HepG2 (cell line): Measurements from ENCODE around the gene CMIP. TPM values are rescaled to one million over a fixed set of nuclear protein-coding genes. Genes with fewer than 3 reads are reported as not detected.

ENCODE experiments used
- AHDC1 ChIP-seq: sonication (generic); formaldehyde crosslinking; IDR thresholded peaks from 2 replicates; pipeline ENCODE4 v1.5.1; 2020; ENCODE audit warnings: mild to moderate bottlenecking, missing genetic modification reagents, borderline replicate concordance
- NFE2 ChIP-seq: sonication (generic); formaldehyde crosslinking; IDR thresholded peaks from 2 replicates; pipeline ENCODE4 v1.4.0; 2020; ENCODE audit warnings: missing genetic modification reagents
- NRL ChIP-seq: sonication (generic); formaldehyde crosslinking; IDR thresholded peaks from 2 replicates; pipeline ENCODE4 v1.5.0; 2020; ENCODE audit warnings: missing genetic modification reagents, mild to moderate bottlenecking, moderate library complexity, borderline replicate concordance
- RXRA ChIP-seq: sonication (generic); formaldehyde crosslinking; IDR thresholded peaks from 2 replicates; pipeline ENCODE4 v1.5.1; 2020; ENCODE audit warnings: missing genetic modification reagents
- RXRB ChIP-seq: IDR thresholded peaks from 2 replicates; pipeline ENCODE4 v1.6.1; 2016; ENCODE audit warnings: borderline replicate concordance, missing genetic modification reagents, missing compliant biosample characterization
- SIN3A ChIP-seq: IDR thresholded peaks from 2 replicates; pipeline ENCODE4 v1.6.1; 2011; ENCODE audit warnings: low read depth, mild to moderate bottlenecking, control low read depth, low read length, borderline replicate concordance
- SMAD1 ChIP-seq: sonication (generic); formaldehyde crosslinking; IDR thresholded peaks from 2 replicates; pipeline ENCODE4 v1.4.0; 2020; ENCODE audit warnings: missing genetic modification reagents, low read depth, mild to moderate bottlenecking, borderline replicate concordance
- SP4 ChIP-seq: sonication (generic); formaldehyde crosslinking; IDR thresholded peaks from 2 replicates; pipeline ENCODE4 v1.8.1; 2023; ENCODE audit warnings: mild to moderate bottlenecking, missing genetic modification reagents
- THAP9 ChIP-seq: sonication (generic); formaldehyde crosslinking; IDR thresholded peaks from 2 replicates; pipeline ENCODE4; 2020; ENCODE audit warnings: missing genetic modification reagents, mild to moderate bottlenecking, borderline replicate concordance
- THRA ChIP-seq: sonication (generic); formaldehyde crosslinking; IDR thresholded peaks from 2 replicates; pipeline ENCODE4 v1.4.0; 2020; ENCODE audit warnings: missing genetic modification reagents, borderline replicate concordance
- ZFP91 ChIP-seq: sonication (generic); formaldehyde crosslinking; IDR thresholded peaks from 2 replicates; pipeline ENCODE4 v1.9.0; 2022; ENCODE audit warnings: missing genetic modification reagents, mild to moderate bottlenecking, borderline replicate concordance
- ZNF547 ChIP-seq: sonication (generic); formaldehyde crosslinking; IDR thresholded peaks from 2 replicates; pipeline ENCODE4 v1.5.1; 2020; ENCODE audit warnings: mild to moderate bottlenecking, missing genetic modification reagents
- ZNF572 ChIP-seq: sonication (generic); formaldehyde crosslinking; IDR thresholded peaks from 2 replicates; pipeline ENCODE4 v1.5.1; 2020; ENCODE audit warnings: mild to moderate bottlenecking, missing genetic modification reagents
- ZNF850 ChIP-seq: sonication (generic); formaldehyde crosslinking; conservative IDR thresholded peaks from 2 replicates; pipeline ENCODE4 v1.9.0; 2021; ENCODE audit warnings: mild to moderate bottlenecking, missing genetic modification reagents
- ZSCAN30 ChIP-seq: sonication (generic); formaldehyde crosslinking; IDR thresholded peaks from 2 replicates; pipeline ENCODE4 v1.5.0; 2020; ENCODE audit warnings: mild to moderate bottlenecking, missing genetic modification reagents
- polyA plus RNA-seq, 8 experiments: library from polyadenylated mRNA; depleted of rRNA in 3 of 8; stranded (reverse) in 7 of 8; unstranded in 1 of 8; fragments of >200 nt; fragmentation: Illumina TruSeq in 4 of 8; extraction: Trizol in 4 of 8; gene quantifications; 2 replicates each; pipeline versions ENCODE4 v1.2.1 to v1.2.3, GENCODE V29; 2011 to 2016; ENCODE audit warnings: low read depth in 4 of 8, missing spikeins in 1 of 8, mixed read lengths in 1 of 8; ENCODE audit not compliant: insufficient read depth in 1 of 8
- total RNA-seq, 5 experiments: library from RNA; depleted of rRNA; stranded (reverse); fragments of >200 nt; fragmentation: Illumina TruSeq; extraction: Trizol; gene quantifications; 2 replicates each; pipeline ENCODE4 v1.2.3, GENCODE V29; 2016; ENCODE audit warnings: low read depth in 1 of 5

CMIP gene
- total and polyA plus RNA-seq, 2 of the 13 experiments (the other 11 are each of a cell fraction or from before 2014, with no cell fraction given) = 10.9 to 18.1 TPM

- TF ChIP-seq ZFP91 (CRISPR knock-in tag) = no peak
- 0 out of 2 replicates have a peak, but pooled peaks have one; percentile 27 for TF ChIP-seq SMAD1
- no peak for TF ChIP-seq ZNF572 (CRISPR knock-in tag)
- peak; percentile 74 for TF ChIP-seq RXRA (CRISPR knock-in tag)
- TF ChIP-seq THAP9 = 0 out of 2 replicates have a peak, but pooled peaks have one; percentile 26
- TF ChIP-seq NFE2 = no peak
- TF ChIP-seq THRA (CRISPR knock-in tag) = peak; percentile 64; the same call in 1 of the 2 replicates
- TF ChIP-seq NRL (CRISPR knock-in tag) = peak; percentile 13; the same call in 1 of the 2 replicates
- 0 out of 2 replicates have a peak, but pooled peaks have one; percentile 47 for TF ChIP-seq ZNF547 (CRISPR knock-in tag)
- TF ChIP-seq ZNF850 (CRISPR knock-in tag) = 0 out of 2 replicates have a peak, but pooled peaks have one; percentile 45
- 0 out of 2 replicates have a peak, but pooled peaks have one; percentile 16 for TF ChIP-seq AHDC1
- 0 out of 2 replicates have a peak, but pooled peaks have one; percentile 31 for TF ChIP-seq SIN3A
- TF ChIP-seq ZSCAN30 (CRISPR knock-in tag) = no peak
- TF ChIP-seq SP4 (CRISPR knock-in tag) = peak; percentile 46; the same call in 1 of the 2 replicates
- TF ChIP-seq RXRB (CRISPR knock-in tag) = 0 out of 2 replicates have a peak, but pooled peaks have one; percentile 13
These were observed 3.5 kb upstream of the CMIP start (continued) for GRCh38 chr16:81440888-81441761.
